Adipocyte (in vitro differentiated cells): ENCODE results near the gene CHST3.
A peak's percentile ranks its signal among the peaks of the same experiment; 100 is the strongest.
"Not testable (repeated sequence)": the region's sequence is repeated elsewhere in the genome, so short reads cannot be mapped to it uniquely, and the experiment has no call there.

ENCODE experiments used
- DNase-seq: peaks from one replicate; pipeline ENCODE4 v3.0.0-alpha.2; 2015; ENCODE audit warnings: low read depth
- H3K27me3 ChIP-seq: replicated peaks from 2 replicates; pipeline ENCODE4 v1.7.0; 2013; ENCODE audit warnings: mild to moderate bottlenecking, low read length, moderate library complexity; ENCODE audit not compliant: control insufficient read depth, insufficient read depth
- H3K36me3 ChIP-seq: 2 replicates; pipeline ENCODE4 v1.7.0; 2013; ENCODE audit warnings: low read length, mild to moderate bottlenecking, moderate library complexity; ENCODE audit not compliant: control insufficient read depth, insufficient read depth, severe bottlenecking
- H3K4me1 ChIP-seq: 2 replicates; pipeline ENCODE4 v1.7.0; 2013; ENCODE audit warnings: mild to moderate bottlenecking, low read length, moderate library complexity; ENCODE audit not compliant: control insufficient read depth, insufficient read depth
- H3K4me3 ChIP-seq: 2 replicates; pipeline ENCODE4 v1.7.0; 2013; ENCODE audit warnings: mild to moderate bottlenecking, low read length, moderate library complexity
- H3K9ac ChIP-seq: 2 replicates; pipeline ENCODE4 v1.7.0; 2013; ENCODE audit warnings: mild to moderate bottlenecking, low read length, moderate library complexity
- H3K9me3 ChIP-seq: 2 replicates; pipeline ENCODE4 v1.7.0; 2013; ENCODE audit warnings: mild to moderate bottlenecking, low read length, moderate library complexity; ENCODE audit not compliant: control insufficient read depth

CHST3 gene

GRCh38 chr10:71982269-71983178, 18.3 kb downstream of the CHST3 start:
- DNase-seq, result no peak
- H3K9me3 ChIP-seq, result no peaks in the 10 kb centered on the region
- H3K4me3 ChIP-seq, result no peak overlapping the region
- no peaks in the 10 kb centered on the region for H3K36me3 ChIP-seq
- H3K9ac ChIP-seq, result peak overlapping the region; percentile 72
- H3K4me1 ChIP-seq, result peaks cover 96% of the 10 kb centered on the region
- H3K27me3 ChIP-seq, result no peaks in the 10 kb centered on the region

- peaks cover 3% of the 10 kb centered on the region for H3K9me3 ChIP-seq
- peaks cover 6% of the 10 kb centered on the region for H3K36me3 ChIP-seq
- peak overlapping the region; percentile 17 for H3K4me3 ChIP-seq
- no peak for DNase-seq
- peak overlapping the region; percentile 88 for H3K9ac ChIP-seq
- peaks cover 90% of the 10 kb centered on the region for H3K4me1 ChIP-seq
- H3K27me3 ChIP-seq, result no peaks in the 10 kb centered on the region
These were observed 20.1 kb downstream of the CHST3 start for GRCh38 chr10:71984126-71984808.

GRCh38 chr10:71984809-71985388, 20.7 kb downstream of the CHST3 start:
- Histone ChIP-seq H3K27me3 (no peaks in the 10 kb centered on the region), H3K9me3 (peaks cover 3% of the 10 kb centered on the region), H3K9ac (peak overlapping the region; percentile 88), H3K4me1 (peaks cover 86% of the 10 kb centered on the region), H3K4me3 (peak overlapping the region; percentile 57), H3K36me3 (peaks cover 6% of the 10 kb centered on the region)
- DNase-seq, result no peak

GRCh38 chr10:71985542-71986250, 21.5 kb downstream of the CHST3 start:
- DNase-seq, result peak; percentile 91
- peaks cover 82% of the 10 kb centered on the region for H3K4me1 ChIP-seq
- H3K9ac ChIP-seq, result peak overlapping the region; percentile 88
- H3K27me3 ChIP-seq, result no peaks in the 10 kb centered on the region
- H3K36me3 ChIP-seq, result peaks cover 6% of the 10 kb centered on the region
- H3K9me3 ChIP-seq, result peaks cover 3% of the 10 kb centered on the region
- peak overlapping the region; percentile 57 for H3K4me3 ChIP-seq

GRCh38 chr10:71988895-71989294, 24.7 kb downstream of the CHST3 start:
- not testable (repeated sequence) for H3K27me3 ChIP-seq, H3K9ac ChIP-seq, H3K36me3 ChIP-seq, DNase-seq, H3K4me3 ChIP-seq, H3K9me3 ChIP-seq
- peaks cover 55% of the 10 kb centered on the region for H3K4me1 ChIP-seq

- Histone ChIP-seq H3K4me1 (peaks cover 45% of the 10 kb centered on the region), H3K9ac (no peak overlapping the region), H3K9me3 (peaks cover 3% of the 10 kb centered on the region), H3K4me3 (no peak overlapping the region), H3K27me3 (no peaks in the 10 kb centered on the region), H3K36me3 (peaks cover 9% of the 10 kb centered on the region)
- no peak for DNase-seq
These were observed 25.7 kb downstream of the CHST3 start for GRCh38 chr10:71989661-71990454.

GRCh38 chr10:71990706-71991269, 26.6 kb downstream of the CHST3 start:
- H3K36me3 ChIP-seq, result peaks cover 9% of the 10 kb centered on the region
- H3K27me3 ChIP-seq, result no peaks in the 10 kb centered on the region
- peaks cover 47% of the 10 kb centered on the region for H3K4me1 ChIP-seq
- no peak overlapping the region for H3K4me3 ChIP-seq
- no peak for DNase-seq
- H3K9me3 ChIP-seq, result peaks cover 3% of the 10 kb centered on the region
- no peak overlapping the region for H3K9ac ChIP-seq

GRCh38 chr10:71995449-71995848, 31.3 kb downstream of the CHST3 start:
- peak overlapping the region; percentile 20 for H3K9ac ChIP-seq
- DNase-seq, result no peak
- H3K4me3 ChIP-seq, result peak overlapping the region; percentile 52
- no peaks in the 10 kb centered on the region for H3K9me3 ChIP-seq
- no peaks in the 10 kb centered on the region for H3K27me3 ChIP-seq
- H3K36me3 ChIP-seq, result peaks cover 3% of the 10 kb centered on the region
- H3K4me1 ChIP-seq, result peaks cover 57% of the 10 kb centered on the region

GRCh38 chr10:71995887-71996575, 31.8 kb downstream of the CHST3 start:
- H3K27me3 ChIP-seq, result no peaks in the 10 kb centered on the region
- H3K36me3 ChIP-seq, result peaks cover 3% of the 10 kb centered on the region
- peak overlapping the region; percentile 25 for H3K9ac ChIP-seq
- peak overlapping the region; percentile 52 for H3K4me3 ChIP-seq
- H3K9me3 ChIP-seq, result no peaks in the 10 kb centered on the region
- no peak for DNase-seq
- H3K4me1 ChIP-seq, result peaks cover 58% of the 10 kb centered on the region
